AG09319 (cell line): Measurements from ENCODE around the gene TMEM247.

Source experiments
- DNase-seq: peaks from one replicate; pipeline ENCODE4 v3.0.0-alpha.2; 2010; ENCODE audit warnings: low read depth; ENCODE audit errors: extremely low read depth
- TF ChIP-seq, protein P1 (sequence below): IDR thresholded peaks from 2 replicates; pipeline ENCODE4 v1.5.1; 2011; ENCODE audit warnings: low read depth, mild to moderate bottlenecking, inconsistent platforms, low read length, moderate library complexity

The TMEM247 gene

DNA sequence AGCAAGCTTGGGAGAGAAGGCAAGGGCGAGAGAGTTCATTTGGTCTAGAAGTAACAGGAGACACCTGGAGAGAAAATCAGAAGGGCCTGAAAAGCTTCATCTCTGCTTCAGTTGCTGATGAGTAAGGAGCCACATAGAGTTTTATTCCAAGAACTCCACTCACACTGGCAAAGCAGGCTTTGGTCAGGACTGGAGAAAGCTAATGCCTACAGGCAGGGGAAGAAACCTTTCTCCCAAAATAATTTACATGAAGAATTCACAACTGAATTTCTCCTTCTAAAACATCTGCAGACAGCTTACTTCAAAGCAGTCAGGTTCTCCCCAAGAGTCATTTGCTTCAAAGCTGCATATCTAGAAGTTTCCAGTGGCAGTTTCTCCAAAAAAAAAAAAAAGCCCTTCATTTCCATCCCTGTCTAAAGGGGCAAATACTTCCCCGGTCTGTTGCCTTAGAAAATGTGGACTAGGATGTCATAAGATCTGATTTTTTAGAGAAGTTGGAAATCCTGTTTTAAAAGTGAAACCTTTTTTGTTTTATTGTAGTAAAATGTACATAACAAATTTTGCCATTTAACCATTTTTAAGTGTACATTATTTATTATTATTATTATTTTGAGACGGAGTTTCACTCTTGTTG is 46.3 kb downstream of the TMEM247 start:
- TF ChIP-seq, protein P1, sequence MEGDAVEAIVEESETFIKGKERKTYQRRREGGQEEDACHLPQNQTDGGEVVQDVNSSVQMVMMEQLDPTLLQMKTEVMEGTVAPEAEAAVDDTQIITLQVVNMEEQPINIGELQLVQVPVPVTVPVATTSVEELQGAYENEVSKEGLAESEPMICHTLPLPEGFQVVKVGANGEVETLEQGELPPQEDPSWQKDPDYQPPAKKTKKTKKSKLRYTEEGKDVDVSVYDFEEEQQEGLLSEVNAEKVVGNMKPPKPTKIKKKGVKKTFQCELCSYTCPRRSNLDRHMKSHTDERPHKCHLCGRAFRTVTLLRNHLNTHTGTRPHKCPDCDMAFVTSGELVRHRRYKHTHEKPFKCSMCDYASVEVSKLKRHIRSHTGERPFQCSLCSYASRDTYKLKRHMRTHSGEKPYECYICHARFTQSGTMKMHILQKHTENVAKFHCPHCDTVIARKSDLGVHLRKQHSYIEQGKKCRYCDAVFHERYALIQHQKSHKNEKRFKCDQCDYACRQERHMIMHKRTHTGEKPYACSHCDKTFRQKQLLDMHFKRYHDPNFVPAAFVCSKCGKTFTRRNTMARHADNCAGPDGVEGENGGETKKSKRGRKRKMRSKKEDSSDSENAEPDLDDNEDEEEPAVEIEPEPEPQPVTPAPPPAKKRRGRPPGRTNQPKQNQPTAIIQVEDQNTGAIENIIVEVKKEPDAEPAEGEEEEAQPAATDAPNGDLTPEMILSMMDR, result no peak
- no peak for DNase-seq

DNA sequence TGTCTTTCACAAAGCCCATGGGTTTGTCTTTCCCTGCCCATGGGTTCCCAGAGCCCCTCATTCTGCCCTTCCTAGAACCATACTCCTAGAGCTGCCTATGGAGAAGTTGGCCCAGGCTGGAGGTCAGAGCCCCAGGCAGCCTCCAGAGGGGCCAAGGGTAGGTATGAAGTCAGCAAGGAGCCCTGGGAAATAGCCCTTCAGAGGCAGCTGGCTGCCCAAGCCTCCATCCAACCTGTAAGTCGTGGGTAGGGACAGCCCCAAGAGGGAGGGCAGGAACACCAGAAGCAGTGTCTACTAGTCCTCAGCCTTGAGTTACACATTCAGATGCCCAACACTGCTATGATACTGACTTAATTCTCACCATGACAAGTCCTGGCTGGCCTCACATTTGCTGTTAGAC is 49.5 kb downstream of the TMEM247 start:
- TF ChIP-seq, protein P1, result no peak
- no peak for DNase-seq

DNA sequence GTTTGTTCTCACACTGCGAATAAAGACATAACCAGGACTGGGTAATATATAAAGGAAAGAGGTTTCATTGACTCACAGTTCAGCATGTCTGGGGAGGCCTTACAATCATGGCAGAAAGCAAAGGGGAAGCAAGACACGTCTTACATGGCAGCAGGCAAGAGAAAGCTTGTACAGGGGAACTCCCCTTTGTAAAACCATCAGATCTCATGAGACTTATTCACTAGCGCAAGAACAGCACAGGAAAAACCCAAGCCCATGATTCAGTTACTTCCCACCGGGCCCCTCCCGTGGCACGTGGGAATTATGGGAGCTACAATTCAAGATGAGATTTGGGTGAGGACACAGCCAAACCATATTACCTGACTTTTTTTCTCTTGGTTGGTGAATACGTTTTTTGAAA is 51.3 kb downstream of the TMEM247 start:
- DNase-seq, result no peak
- TF ChIP-seq, protein P1, result no peak

DNA sequence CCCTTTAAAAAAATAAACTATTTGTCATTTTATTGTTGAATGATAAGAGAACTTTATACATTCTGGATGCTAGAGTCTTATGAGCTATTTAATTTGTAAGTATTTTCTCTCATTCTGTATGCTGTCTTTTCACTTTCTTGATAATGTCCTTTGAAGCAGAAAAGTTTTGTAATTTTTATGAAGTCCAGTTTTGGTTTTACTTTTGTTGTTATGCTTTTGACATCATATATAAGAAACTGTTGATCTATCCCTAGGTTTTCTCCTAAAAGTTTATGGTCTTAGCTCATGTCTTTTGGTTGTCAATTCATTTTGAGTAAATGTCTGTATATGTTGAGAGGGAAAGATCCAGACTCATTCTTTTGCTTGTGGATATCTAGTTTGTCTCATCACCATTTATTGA is 52.5 kb downstream of the TMEM247 start:
- TF ChIP-seq, protein P1, result no peak
- no peak for DNase-seq
